DMS79 (cell line): ENCODE data around the gene FAM24B.
"Not testable (repeated sequence)": the region's sequence is repeated elsewhere in the genome, so short reads cannot be mapped to it uniquely, and the experiment has no call there.

ENCODE experiments used
- DNase-seq: peaks from one replicate; lab custom pipeline; 2025; lab: John Stamatoyannopoulos, UW

The FAM24B gene

GRCh38 chr10:122858042-122858441 lies 21.3 kb downstream of the FAM24B start:
- not testable (repeated sequence) for DNase-seq

- DNase-seq: no peak
Observed at GRCh38 chr10:122856902-122857301, 22.5 kb downstream of the FAM24B start.

GRCh38 chr10:122855745-122856144 lies 23.6 kb downstream of the FAM24B start:
- DNase-seq: no peak

GRCh38 chr10:122854648-122855047 lies 24.7 kb downstream of the FAM24B start:
- no peak for DNase-seq

GRCh38 chr10:122853665-122854313 lies 25.6 kb downstream of the FAM24B start:
- no peak for DNase-seq

- no peak for DNase-seq
Observed at GRCh38 chr10:122852261-122852660, 27.1 kb downstream of the FAM24B start.

GRCh38 chr10:122850705-122851640 lies 28.4 kb downstream of the FAM24B start:
- no peak for DNase-seq

- no peak for DNase-seq
Observed at GRCh38 chr10:122849900-122850605, 29.3 kb downstream of the FAM24B start.

GRCh38 chr10:122849090-122849489 lies 30.3 kb downstream of the FAM24B start:
- no peak for DNase-seq

GRCh38 chr10:122847782-122848604 lies 31.4 kb downstream of the FAM24B start:
- peak; percentile 23 for DNase-seq

GRCh38 chr10:122845783-122846332 lies 33.5 kb downstream of the FAM24B start, which contains the start of gene CUZD1:
CUZD1 (minus strand) TSS chr10:122845857; CDS start chr10:122845843, 14 bp downstream.
- no peak for DNase-seq

- DNase-seq: no peak
Observed at GRCh38 chr10:122844146-122844545, 35.2 kb downstream of the FAM24B start.

- DNase-seq: no peak
Observed at GRCh38 chr10:122841569-122841968, 37.8 kb downstream of the FAM24B start.

- DNase-seq: no peak
Observed at GRCh38 chr10:122839505-122839904, 39.9 kb downstream of the FAM24B start.

GRCh38 chr10:122838880-122839279 lies 40.5 kb downstream of the FAM24B start:
- no peak for DNase-seq

GRCh38 chr10:122835908-122836307 lies 43.5 kb downstream of the FAM24B start:
- no peak for DNase-seq

GRCh38 chr10:122830965-122831353 lies 48.4 kb downstream of the FAM24B start:
- DNase-seq: no peak

- no peak for DNase-seq
Observed at GRCh38 chr10:122830273-122830964, 49.0 kb downstream of the FAM24B start.

- no peak for DNase-seq
Observed at GRCh38 chr10:122829454-122829853, 49.9 kb downstream of the FAM24B start.

- no peak for DNase-seq
Observed at GRCh38 chr10:122828716-122829255, 50.6 kb downstream of the FAM24B start.
